ENCODE results near the gene SUGT1. TPM values are rescaled to one million over a fixed set of nuclear protein-coding genes. Genes with fewer than 3 reads are reported as not detected.
"Not testable (repeated sequence)": the region's sequence is repeated elsewhere in the genome, so short reads cannot be mapped to it uniquely, and the experiment has no call there.

The SUGT1 gene
- total RNA-seq, 2 experiments from 2014 or later = 58.3 to 64.8 TPM

DNA sequence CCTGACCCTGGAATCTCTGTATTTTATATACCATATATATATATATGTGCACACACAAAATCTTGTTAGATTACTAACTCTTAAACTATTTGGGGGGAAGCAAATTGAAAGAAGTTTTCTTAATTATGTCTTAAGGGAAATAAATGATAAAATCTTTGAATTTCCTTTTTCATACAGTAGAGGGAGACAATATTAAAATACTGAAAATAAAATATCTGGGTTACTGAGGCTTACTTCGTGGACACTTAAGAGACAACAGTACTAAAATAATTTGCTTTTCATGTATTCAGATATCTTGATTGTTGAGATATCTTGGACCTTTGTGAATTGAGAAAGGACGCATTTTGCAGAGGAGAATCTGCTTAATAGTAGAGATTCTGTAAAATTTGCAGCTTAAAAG is 17.0 kb downstream of the SUGT1 start:
- DNase-seq (no peak), ATAC-seq (no peak)
- Mint-ChIP-seq H3K4me1 (peaks cover under 1% of the 10 kb centered on the region), H3K9me3 (ENCODE audit: low read depth) (no peaks in the 10 kb centered on the region), H3K36me3 (ENCODE audit: low read depth) (peaks cover 27% of the 10 kb centered on the region), H3K27me3 (no peaks in the 10 kb centered on the region), H3K4me3 (no peak overlapping the region), H3K27ac (no peak overlapping the region)
- intact Hi-C loops (cut with DNase I, micrococcal nuclease) = loop anchor here in 1 of 2 experiments (5.0 kb wide), 1 partner anchor 298 kb away; no protein-coding TSS in a partner anchor
- ChIA-PET POLR2A (no interaction called here), CTCF (no interaction called here)

DNA sequence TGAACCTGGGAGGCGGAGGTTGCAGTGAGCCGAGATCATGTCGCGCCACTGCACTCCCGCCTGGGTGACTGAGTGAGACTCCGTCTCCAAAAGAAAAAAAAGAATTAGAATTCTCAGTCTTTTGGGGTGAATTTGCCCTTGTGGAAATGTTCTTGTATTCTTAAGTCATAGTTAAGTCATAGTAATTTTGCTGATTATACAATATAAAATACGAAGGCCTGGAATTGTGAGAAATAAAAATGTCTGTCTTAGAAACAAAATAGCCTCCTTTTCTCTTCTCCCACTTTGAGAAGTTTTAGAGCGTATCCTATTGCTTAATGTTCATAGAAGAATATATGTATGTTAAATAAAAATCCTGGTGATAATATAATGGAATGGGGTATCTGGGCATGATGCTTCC is 18.1 kb downstream of the SUGT1 start:
- H3K27ac Mint-ChIP-seq = no peak overlapping the region
- DNase-seq (no peak), ATAC-seq (no peak)
- no peaks in the 10 kb centered on the region for H3K27me3 Mint-ChIP-seq
- H3K36me3 Mint-ChIP-seq (ENCODE audit: low read depth) = peaks cover 24% of the 10 kb centered on the region
- H3K4me1 Mint-ChIP-seq = no peaks in the 10 kb centered on the region
- ChIA-PET CTCF (no interaction called here), POLR2A (no interaction called here)
- no peak overlapping the region for H3K4me3 Mint-ChIP-seq
- H3K9me3 Mint-ChIP-seq (ENCODE audit: low read depth) = no peaks in the 10 kb centered on the region
- intact Hi-C loops (cut with DNase I, micrococcal nuclease) = no loop called here

DNA sequence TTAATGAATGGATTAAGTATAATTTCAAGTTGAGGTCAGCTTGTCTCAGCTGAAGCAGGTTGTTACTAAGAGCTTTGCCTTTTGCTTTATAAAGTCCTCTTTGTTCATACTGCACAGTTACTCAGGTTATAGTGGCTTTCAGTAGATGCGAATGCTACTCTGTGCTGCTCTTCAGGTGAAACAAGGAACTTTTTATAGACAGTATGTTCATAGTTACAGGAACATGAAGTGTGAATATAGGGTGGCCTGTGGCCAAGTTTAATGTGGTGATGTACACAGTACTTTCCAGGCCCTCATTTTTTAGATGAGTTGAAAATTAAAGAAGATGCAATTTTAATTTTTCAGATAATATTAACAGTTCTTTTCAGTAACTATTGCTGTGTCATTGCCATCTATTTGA is 20.8 kb downstream of the SUGT1 start:
- H3K27ac Mint-ChIP-seq = no peak overlapping the region
- POLR2A ChIA-PET = no interaction called here
- no peaks in the 10 kb centered on the region for H3K27me3 Mint-ChIP-seq
- ATAC-seq (no peak), DNase-seq (no peak)
- peaks cover 29% of the 10 kb centered on the region for H3K36me3 Mint-ChIP-seq (ENCODE audit: low read depth)
- no peaks in the 10 kb centered on the region for H3K9me3 Mint-ChIP-seq (ENCODE audit: low read depth)
- CTCF ChIA-PET = interaction anchor here (1.0 to 1.1 kb wide), 2 partner anchors 12 to 38 kb away, joined by 3 read pairs; no protein-coding TSS in a partner anchor
- no peaks in the 10 kb centered on the region for H3K4me1 Mint-ChIP-seq
- no peak overlapping the region for H3K4me3 Mint-ChIP-seq
- intact Hi-C loops (cut with DNase I, micrococcal nuclease) = no loop called here

DNA sequence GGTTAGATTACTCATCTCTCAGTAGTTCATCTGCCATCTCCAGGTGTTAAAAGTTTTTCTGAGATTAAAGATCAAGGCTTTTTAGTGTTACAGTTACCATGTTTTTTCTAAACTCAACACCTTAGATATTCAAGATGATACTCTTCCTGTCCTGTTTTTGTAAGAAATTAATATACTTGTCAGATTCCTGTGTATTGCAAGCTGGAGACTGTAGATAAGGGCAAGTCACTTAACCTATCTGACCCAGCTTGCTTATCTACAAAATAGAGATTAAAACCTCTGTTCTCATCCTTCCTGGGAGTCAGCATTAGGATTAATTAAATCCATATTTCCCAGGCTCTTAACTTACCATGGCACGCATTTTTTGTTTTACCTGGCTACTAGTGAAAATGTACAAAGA is 25.2 kb downstream of the SUGT1 start:
- no peak overlapping the region for H3K27ac Mint-ChIP-seq
- H3K27me3 Mint-ChIP-seq = no peaks in the 10 kb centered on the region
- peaks cover 46% of the 10 kb centered on the region for H3K36me3 Mint-ChIP-seq (ENCODE audit: low read depth)
- intact Hi-C loops (cut with DNase I, micrococcal nuclease) = no loop called here
- CTCF ChIA-PET = no interaction called here
- no peaks in the 10 kb centered on the region for H3K4me1 Mint-ChIP-seq
- ATAC-seq = no peak
- no peak overlapping the region for H3K4me3 Mint-ChIP-seq
- DNase-seq = no peak
- POLR2A ChIA-PET = no interaction called here
- H3K9me3 Mint-ChIP-seq (ENCODE audit: low read depth) = no peaks in the 10 kb centered on the region

DNA sequence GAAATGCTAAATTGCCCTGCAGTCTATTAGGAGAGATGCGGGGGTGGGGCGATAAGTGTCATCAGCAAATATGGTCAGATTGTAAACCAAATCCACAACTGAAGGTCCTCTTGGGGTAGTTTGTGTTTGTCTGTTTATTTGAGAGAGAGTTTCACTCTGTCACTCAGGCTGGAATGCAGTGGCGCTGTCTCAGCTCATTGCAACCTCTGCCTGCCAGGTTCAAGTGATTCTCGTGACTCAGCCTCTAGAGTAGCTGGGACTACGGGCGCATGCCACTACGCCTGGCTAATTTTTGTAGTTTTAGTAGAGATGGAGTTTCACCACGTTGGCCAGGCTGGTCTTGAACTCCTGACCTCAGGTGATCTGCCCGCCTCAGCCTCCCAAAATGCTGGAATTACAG is 33.2 kb downstream of the SUGT1 start:
- POLR2A ChIA-PET; intact Hi-C loops (cut with DNase I, micrococcal nuclease); H3K4me3 Mint-ChIP-seq; H3K4me1 Mint-ChIP-seq; H3K9me3 Mint-ChIP-seq (ENCODE audit: low read depth); DNase-seq; ATAC-seq; H3K27me3 Mint-ChIP-seq; H3K27ac Mint-ChIP-seq: not testable (repeated sequence)
- CTCF ChIA-PET = interaction anchor here (0.6 kb wide), 1 partner anchor 374 kb away, joined by 4 read pairs; no protein-coding TSS in a partner anchor
- peaks cover 47% of the 10 kb centered on the region for H3K36me3 Mint-ChIP-seq (ENCODE audit: low read depth)

DNA sequence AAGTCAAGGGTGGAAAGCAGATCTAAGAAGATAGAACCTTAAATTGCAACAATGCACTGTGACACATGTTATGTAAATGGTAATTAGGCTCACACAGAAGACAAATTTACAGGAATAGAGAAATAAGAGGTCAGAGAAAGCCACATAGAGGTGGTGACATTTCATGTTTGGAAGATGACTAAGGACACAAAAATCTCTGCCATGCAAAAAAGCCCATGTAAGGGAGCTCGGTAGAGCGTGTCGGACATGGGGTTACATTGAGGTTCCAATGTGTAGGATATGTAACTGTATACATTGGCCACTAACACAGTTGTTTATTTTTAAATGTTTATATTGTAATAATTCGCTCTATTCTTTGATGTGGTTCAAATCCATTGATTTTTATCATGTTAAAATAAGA is 33.7 kb downstream of the SUGT1 start:
- peaks cover 4% of the 10 kb centered on the region for H3K4me1 Mint-ChIP-seq
- ChIA-PET POLR2A (no interaction called here), CTCF (interaction anchor here (0.6 to 0.7 kb wide), 2 partner anchors 61 to 373 kb away, joined by 3 to 4 read pairs; no protein-coding TSS in a partner anchor)
- DNase-seq = no peak
- no peak overlapping the region for H3K4me3 Mint-ChIP-seq
- H3K9me3 Mint-ChIP-seq (ENCODE audit: low read depth) = no peaks in the 10 kb centered on the region
- no peak overlapping the region for H3K27ac Mint-ChIP-seq
- peaks cover 45% of the 10 kb centered on the region for H3K36me3 Mint-ChIP-seq (ENCODE audit: low read depth)
- no peaks in the 10 kb centered on the region for H3K27me3 Mint-ChIP-seq
- intact Hi-C loops (cut with DNase I, micrococcal nuclease) = no loop called here
- no peak for ATAC-seq

DNA sequence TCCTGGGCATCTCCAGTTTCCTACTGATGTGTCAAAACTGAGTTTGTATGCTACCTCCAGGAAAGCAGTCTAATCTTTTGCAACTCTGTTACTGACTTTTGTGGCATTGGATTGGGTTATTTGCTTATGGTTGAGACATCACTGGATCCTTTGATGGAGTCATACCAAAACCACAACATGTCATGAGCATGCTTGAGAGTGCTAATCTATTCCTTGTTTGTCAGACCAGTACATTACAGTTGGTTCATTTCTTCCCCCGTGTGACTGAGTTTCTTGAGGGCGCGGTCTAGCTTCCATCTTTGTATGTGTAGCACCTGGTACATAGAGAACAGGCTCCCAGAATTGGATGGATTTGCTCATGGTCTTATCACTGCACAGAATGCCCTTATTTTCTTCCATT is 43.2 kb downstream of the SUGT1 start:
- H3K4me3 Mint-ChIP-seq = no peak overlapping the region
- ChIA-PET POLR2A (no interaction called here), CTCF (no interaction called here)
- intact Hi-C loops (cut with DNase I, micrococcal nuclease) = loop anchor here in 1 of 2 experiments (1.0 kb wide), 1 partner anchor 44 kb away; the partner anchor contains the start of gene SUGT1
- H3K27me3 Mint-ChIP-seq = no peaks in the 10 kb centered on the region
- H3K9me3 Mint-ChIP-seq (ENCODE audit: low read depth) = no peaks in the 10 kb centered on the region
- H3K4me1 Mint-ChIP-seq = peaks cover 15% of the 10 kb centered on the region
- H3K27ac Mint-ChIP-seq = peak overlapping the region; percentile 45
- H3K36me3 Mint-ChIP-seq (ENCODE audit: low read depth) = peaks cover 21% of the 10 kb centered on the region
- DNase-seq = peak; percentile 67
- peak; percentile 95 for ATAC-seq

DNA sequence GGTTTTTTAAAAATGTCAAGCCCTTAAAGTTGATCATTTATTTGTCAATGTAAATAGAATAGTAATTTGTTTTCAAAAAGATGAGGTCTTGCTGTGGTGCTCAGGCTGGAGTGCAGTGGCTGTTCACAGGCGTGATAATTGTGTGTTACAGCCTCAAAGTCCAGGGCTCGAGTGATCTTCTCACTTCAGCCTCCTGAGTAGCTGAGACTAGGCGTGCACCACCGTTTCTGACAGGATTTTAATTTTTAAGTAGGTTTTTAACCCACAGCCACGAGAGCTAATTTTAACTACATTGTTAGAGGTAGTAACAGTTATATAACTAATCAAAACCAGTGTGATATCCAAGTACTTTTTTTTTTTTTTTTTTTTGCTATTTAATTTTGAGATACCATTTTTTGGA is 43.9 kb downstream of the SUGT1 start:
- intact Hi-C loops (cut with DNase I, micrococcal nuclease) = no loop called here
- Mint-ChIP-seq H3K27ac (no peak overlapping the region), H3K27me3 (no peaks in the 10 kb centered on the region), H3K4me3 (no peak overlapping the region), H3K36me3 (ENCODE audit: low read depth) (peaks cover 17% of the 10 kb centered on the region), H3K9me3 (ENCODE audit: low read depth) (no peaks in the 10 kb centered on the region), H3K4me1 (peaks cover 15% of the 10 kb centered on the region)
- DNase-seq = no peak
- ChIA-PET CTCF (no interaction called here), POLR2A (interaction anchor here (0.6 kb wide), 1 partner anchor 139 kb away, joined by 9 read pairs; no protein-coding TSS in a partner anchor)
- no peak for ATAC-seq

DNA sequence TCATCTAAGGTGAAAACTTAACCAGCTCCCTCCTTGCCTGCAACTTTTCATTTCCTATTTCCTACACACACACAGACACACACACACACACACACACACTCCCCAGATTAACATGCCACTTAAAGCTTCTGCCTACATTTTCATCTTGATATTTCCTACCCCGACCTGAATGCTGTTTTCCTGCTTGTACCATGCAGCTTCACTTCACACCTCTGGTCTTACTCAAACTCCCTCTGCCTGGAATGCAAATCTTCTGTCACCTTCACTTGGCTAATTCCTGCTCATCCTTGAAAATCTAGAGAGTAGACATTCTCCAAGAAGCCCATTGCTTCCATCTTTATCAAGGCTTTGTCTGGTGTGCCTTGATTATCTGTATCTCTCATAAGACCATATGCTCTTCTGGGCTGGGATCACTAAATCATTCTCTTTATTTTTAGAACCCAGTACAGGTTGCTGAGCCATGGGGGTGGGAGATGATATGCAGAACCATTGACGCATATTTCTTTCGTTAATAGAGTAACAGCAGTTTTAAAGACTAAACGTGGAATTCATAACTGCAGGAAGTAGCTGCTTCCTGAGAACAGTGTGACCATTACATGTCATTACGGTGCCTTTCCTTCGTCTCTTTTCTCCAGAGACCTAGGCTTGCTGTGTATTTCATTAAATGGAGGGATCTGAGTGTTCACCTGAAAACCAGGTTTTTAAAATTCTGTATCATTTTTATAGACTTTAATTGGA is 49.3 kb downstream of the SUGT1 start:
- H3K4me3 Mint-ChIP-seq = no peak overlapping the region
- H3K27me3 Mint-ChIP-seq = no peaks in the 10 kb centered on the region
- peaks cover 6% of the 10 kb centered on the region for H3K36me3 Mint-ChIP-seq (ENCODE audit: low read depth)
- CTCF ChIA-PET = no interaction called here
- DNase-seq (no peak), ATAC-seq (no peak)
- H3K4me1 Mint-ChIP-seq = no peaks in the 10 kb centered on the region
- POLR2A ChIA-PET = interaction anchor here (0.6 kb wide), 1 partner anchor 84 kb away, joined by 3 read pairs; no protein-coding TSS in a partner anchor
- H3K9me3 Mint-ChIP-seq (ENCODE audit: low read depth) = no peaks in the 10 kb centered on the region
- H3K27ac Mint-ChIP-seq = no peak overlapping the region
- intact Hi-C loops (cut with DNase I, micrococcal nuclease) = no loop called here

DNA sequence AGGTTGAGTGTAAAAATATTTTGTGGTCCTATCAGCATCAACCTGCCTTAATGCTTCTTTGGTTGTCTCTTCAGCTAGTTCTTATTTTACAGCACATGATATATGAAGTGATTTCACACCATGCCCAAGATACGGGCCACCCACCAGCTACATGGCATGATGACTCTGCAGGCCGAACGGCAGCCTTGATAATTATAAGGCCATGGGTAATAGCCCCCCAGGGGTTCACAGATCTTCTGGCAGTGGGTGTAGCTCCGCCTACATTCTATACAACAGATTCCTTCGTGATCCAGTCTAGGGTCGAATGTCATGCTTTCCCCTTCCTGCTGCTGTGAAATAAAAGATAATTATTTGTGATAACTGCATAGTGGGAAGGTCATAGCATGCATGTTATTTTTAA is 50.8 kb downstream of the SUGT1 start:
- DNase-seq = no peak
- ATAC-seq = no peak

DNA sequence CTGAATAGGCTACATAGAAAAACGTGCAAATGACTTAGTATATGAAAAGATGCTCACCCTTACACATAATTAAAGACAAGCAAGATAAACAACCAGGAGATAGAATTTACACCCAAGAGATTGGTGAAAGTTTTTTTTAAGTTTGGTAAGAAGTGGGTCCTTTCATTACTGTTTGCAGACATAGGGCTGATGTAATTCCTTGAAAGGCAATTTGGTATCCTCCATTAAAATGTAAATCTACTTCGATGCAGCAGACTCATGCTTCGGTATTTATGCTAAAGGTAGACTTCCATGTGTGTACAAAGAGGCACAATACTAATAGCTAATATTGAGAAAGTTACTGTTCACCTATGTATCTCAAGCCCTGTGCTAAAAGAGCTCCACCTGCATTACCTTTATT is 53.4 kb downstream of the SUGT1 start:
- ATAC-seq = no peak
- intact Hi-C loops (cut with DNase I, micrococcal nuclease) = no loop called here
- no peaks in the 10 kb centered on the region for H3K4me1 Mint-ChIP-seq

More for the DNA sequence above, 50.8 kb downstream of the SUGT1 start:
- H3K27ac Mint-ChIP-seq = no peak overlapping the region
- no peak overlapping the region for H3K4me3 Mint-ChIP-seq
- peaks cover 2% of the 10 kb centered on the region for H3K36me3 Mint-ChIP-seq (ENCODE audit: low read depth)
- H3K9me3 Mint-ChIP-seq (ENCODE audit: low read depth) = no peaks in the 10 kb centered on the region
- no peaks in the 10 kb centered on the region for H3K27me3 Mint-ChIP-seq
- intact Hi-C loops (cut with DNase I, micrococcal nuclease) = no loop called here
- POLR2A ChIA-PET = no interaction called here
- H3K4me1 Mint-ChIP-seq = no peaks in the 10 kb centered on the region
- CTCF ChIA-PET = interaction anchor here (0.7 to 1.0 kb wide), 2 partner anchors 9 to 51 kb away, joined by 3 read pairs; partner anchors contain the start of gene SUGT1

DNA sequence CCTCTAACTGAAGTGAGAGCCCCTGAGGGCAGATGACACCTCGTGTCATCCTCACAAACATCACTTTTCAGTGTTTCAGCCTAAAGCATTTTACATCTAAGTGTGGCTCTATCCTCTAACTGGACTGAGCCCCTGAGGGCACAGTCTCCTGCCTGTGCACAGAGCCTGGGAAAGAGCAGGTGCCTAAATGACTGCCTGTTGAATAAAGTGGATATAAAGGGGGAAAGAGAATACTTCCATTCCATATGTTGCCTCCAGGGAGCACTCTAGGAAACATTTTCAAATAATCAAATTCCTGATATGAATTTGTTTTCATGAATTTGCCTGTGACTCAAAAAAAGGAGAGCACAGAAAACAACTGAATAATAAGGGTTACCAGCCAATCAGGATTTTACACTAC is 54.7 kb downstream of the SUGT1 start:
- intact Hi-C loops (cut with DNase I, micrococcal nuclease) = no loop called here
- H3K4me1 Mint-ChIP-seq = no peaks in the 10 kb centered on the region
- H3K27ac Mint-ChIP-seq = no peak overlapping the region
- H3K36me3 Mint-ChIP-seq (ENCODE audit: low read depth) = no peaks in the 10 kb centered on the region
- ChIA-PET POLR2A (no interaction called here), CTCF (no interaction called here)
- H3K27me3 Mint-ChIP-seq = no peaks in the 10 kb centered on the region
- DNase-seq = no peak
- ATAC-seq = no peak
- no peaks in the 10 kb centered on the region for H3K9me3 Mint-ChIP-seq (ENCODE audit: low read depth)
- H3K4me3 Mint-ChIP-seq = no peak overlapping the region

More for the DNA sequence above, 53.4 kb downstream of the SUGT1 start:
- POLR2A ChIA-PET = no interaction called here
- Mint-ChIP-seq H3K9me3 (ENCODE audit: low read depth) (no peaks in the 10 kb centered on the region), H3K27ac (no peak overlapping the region), H3K36me3 (ENCODE audit: low read depth) (no peaks in the 10 kb centered on the region), H3K4me3 (no peak overlapping the region), H3K27me3 (no peaks in the 10 kb centered on the region)
- CTCF ChIA-PET = no interaction called here
- no peak for DNase-seq
